Fibroblast of mammary gland (primary cell): ENCODE data around the gene SNX11.
"Not testable (repeated sequence)": the region's sequence is repeated elsewhere in the genome, so short reads cannot be mapped to it uniquely, and the experiment has no call there.

Experiments
- DNase-seq: peaks from one replicate; pipeline ENCODE4 v3.0.0-alpha.2; 2010; ENCODE audit warnings: low read depth
- H3K4me3 ChIP-seq: 2 replicates; pipeline ENCODE4 v1.5.1; 2011; ENCODE audit warnings: low read depth, mild to moderate bottlenecking, low read length, moderate library complexity; ENCODE audit not compliant: control insufficient read depth
- CTCF ChIP-seq: conservative IDR thresholded peaks from 2 replicates; pipeline ENCODE4 v1.5.1; 2011; ENCODE audit warnings: low read depth, low read length, inconsistent platforms; ENCODE audit not compliant: control insufficient read depth, insufficient read depth

The SNX11 gene

GRCh38 chr17:48066192-48066591 is 41.4 kb upstream of the SNX11 start:
- DNase-seq: no peak
- H3K4me3 ChIP-seq: no peak overlapping the region
- no peak for TF ChIP-seq CTCF

DNA sequence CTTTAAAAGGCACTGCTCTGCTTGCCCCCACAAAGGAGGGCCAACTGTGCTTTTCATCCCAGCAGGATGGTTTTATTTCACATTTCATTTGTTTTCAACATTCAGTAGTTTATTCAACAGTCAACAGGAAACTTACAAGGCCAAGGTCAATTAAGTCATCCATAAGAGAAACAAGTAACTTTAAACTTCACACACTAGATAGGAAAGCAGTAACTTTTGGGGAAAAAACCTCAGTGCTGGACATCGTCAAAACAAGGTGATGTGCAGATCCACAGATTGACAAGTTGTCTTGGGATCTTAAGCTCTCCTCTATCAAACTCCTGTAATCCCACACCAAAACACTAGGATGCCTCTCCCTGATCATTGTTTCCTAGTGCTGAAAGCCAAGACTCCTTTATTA is 40.9 kb upstream of the SNX11 start:
- no peak for DNase-seq
- H3K4me3 ChIP-seq: no peak overlapping the region
- TF ChIP-seq CTCF: no peak

DNA sequence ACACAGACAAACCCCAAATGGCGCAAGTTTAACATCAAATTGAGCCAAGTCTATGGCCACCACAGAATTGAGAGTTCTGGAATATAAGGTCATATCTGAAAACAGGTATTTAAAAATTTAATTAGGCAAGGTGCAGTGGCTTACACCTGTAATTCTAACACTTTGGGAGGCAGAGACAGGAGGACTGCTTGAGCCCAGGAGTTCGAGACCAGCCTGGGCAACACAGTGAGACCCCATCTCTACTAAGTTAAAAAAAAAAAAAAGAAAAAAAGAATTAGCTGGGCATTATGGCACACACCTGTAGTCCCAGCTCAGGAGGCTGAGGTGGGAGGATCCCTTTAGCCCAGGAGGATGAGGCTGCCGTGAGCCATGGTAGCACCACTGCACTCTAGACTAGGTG is 40.3 kb upstream of the SNX11 start:
- no peak overlapping the region for H3K4me3 ChIP-seq
- no peak for TF ChIP-seq CTCF
- no peak for DNase-seq

GRCh38 chr17:48067808-48068207 is 39.8 kb upstream of the SNX11 start:
- peak; percentile 27 for DNase-seq

GRCh38 chr17:48068491-48068961 is 39.0 kb upstream of the SNX11 start:
- DNase-seq: peak; percentile 60
- peak; percentile 58 for TF ChIP-seq CTCF
- no peak overlapping the region for H3K4me3 ChIP-seq

More at GRCh38 chr17:48067808-48068207, 39.8 kb upstream of the SNX11 start:
- H3K4me3 ChIP-seq: not testable (repeated sequence)

DNA sequence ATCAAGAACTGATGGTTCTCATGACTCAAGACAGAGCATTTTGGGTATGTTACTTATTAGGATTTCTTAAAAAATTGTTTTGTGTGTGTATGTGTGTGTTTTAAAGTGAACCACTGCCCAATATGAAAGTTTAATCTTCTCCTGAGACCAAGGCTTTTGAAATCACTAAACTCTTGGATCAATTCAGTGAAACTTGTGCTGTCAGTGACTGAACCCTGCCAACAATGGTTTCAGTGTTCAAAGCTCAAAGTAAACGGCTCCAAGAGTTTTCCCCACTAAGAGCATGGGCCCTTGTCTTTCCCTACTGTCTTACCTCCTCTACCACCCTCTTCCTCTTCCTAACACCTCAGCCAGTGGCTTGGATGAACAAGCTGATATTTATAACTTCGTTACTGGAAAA is 37.4 kb upstream of the SNX11 start:
- no peak overlapping the region for H3K4me3 ChIP-seq
- no peak for DNase-seq
- no peak for TF ChIP-seq CTCF

DNA sequence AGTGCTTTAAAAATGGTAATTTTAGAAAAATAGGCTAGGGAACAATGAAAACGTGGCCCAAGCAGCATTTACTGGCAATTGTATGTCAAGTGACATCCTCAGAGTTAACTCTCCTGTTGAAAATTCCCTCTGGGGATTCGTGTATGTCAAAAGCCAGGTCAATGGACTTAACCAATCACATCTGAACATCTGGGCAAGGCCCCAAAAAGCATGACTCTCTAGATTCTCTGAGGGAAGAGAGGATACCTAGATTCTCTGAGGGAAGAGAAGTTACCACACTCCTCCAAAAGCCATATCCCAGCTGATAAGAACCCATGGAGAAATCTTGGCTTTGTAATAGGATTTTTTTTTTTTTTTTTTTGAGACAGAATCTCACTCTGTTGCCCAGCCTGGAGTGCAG is 35.9 kb upstream of the SNX11 start:
- TF ChIP-seq CTCF: no peak
- peak; percentile 69 for DNase-seq
- no peak overlapping the region for H3K4me3 ChIP-seq

DNA sequence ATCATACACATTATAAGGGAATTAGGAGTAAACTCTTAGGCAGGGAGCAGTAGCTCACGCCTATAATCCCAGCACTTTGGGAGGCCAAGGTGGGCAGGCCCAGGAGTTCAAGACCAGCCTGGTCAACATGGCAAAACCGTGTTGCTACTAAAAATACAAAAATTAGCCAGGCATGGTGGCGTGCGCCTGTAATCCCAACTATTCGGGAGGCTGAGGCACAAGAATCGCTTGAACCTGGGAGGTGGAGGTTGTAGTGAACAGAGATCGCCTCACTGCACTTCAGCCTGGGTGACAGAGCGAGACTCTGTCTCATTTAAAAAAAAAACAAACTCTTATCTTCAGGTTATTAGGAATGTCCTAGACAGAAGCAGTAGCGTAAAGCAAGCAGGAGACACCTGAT is 34.8 kb upstream of the SNX11 start:
- not testable (repeated sequence) for H3K4me3 ChIP-seq, DNase-seq

DNA sequence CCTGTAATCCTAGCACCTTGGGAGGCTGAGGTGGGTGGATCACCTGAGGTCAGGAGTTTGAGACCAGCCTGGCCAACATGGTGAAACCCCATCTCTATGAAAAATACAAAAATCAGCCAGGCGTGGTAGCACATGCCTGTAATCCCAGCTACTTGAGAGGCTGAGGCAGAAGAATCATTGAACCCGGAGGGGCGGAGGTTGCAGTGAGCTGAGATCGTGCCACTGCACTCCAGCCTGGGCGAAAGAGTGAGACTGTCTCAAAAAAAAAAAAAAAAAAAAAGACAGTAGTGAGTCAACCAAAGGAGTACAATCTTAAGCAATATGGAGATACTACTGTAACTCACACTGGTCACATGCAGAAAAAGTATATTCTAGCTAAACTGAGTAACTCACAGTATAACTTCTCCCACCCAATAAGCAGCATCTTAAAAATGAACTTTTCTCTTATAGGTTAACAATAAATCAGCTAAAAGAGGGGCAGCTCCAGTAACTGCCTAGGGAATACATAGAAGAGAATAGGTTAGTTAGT is 33.9 kb upstream of the SNX11 start:
- not testable (repeated sequence) for H3K4me3 ChIP-seq
- peak; percentile 41 for DNase-seq
